Embryonic facial prominence (tissue), 1 donor: Measurements from ENCODE around the gene CADM4.
"Not testable (repeated sequence)": the region's sequence is repeated elsewhere in the genome, so short reads cannot be mapped to it uniquely, and the experiment has no call there.

Experiments
- DNase-seq: peaks from one replicate; pipeline ENCODE4 v3.0.0-alpha.2; 2016; ENCODE audit errors: extremely low spot score

The CADM4 gene

GRCh38 chr19:43639519-43640423, at the start of gene CADM4:
CADM4 (minus strand) TSS chr19:43639850; CDS start chr19:43639790, 60 bp downstream.
- DNase-seq, result no peak

GRCh38 chr19:43688059-43688701, 48.5 kb upstream of the CADM4 start:
- DNase-seq, result no peak

GRCh38 chr19:43687660-43687997, 48.0 kb upstream of the CADM4 start:
- DNase-seq, result no peak

- no peak for DNase-seq
Observed at GRCh38 chr19:43684326-43684725, 44.7 kb upstream of the CADM4 start.

- DNase-seq, result no peak
Observed at GRCh38 chr19:43683905-43684304, 44.3 kb upstream of the CADM4 start.

GRCh38 chr19:43682824-43683661, 43.4 kb upstream of the CADM4 start:
- no peak for DNase-seq

GRCh38 chr19:43682269-43682668, 42.6 kb upstream of the CADM4 start:
- DNase-seq, result not testable (repeated sequence)

- no peak for DNase-seq
Observed at GRCh38 chr19:43681821-43682220, 42.2 kb upstream of the CADM4 start.

GRCh38 chr19:43678512-43679261, 39.0 kb upstream of the CADM4 start:
- DNase-seq, result no peak

- DNase-seq, result no peak
Observed at GRCh38 chr19:43675906-43676305, 36.3 kb upstream of the CADM4 start.

GRCh38 chr19:43675269-43675879, 35.7 kb upstream of the CADM4 start:
- no peak for DNase-seq

GRCh38 chr19:43674596-43674995, 34.9 kb upstream of the CADM4 start:
- no peak for DNase-seq

GRCh38 chr19:43674183-43674582, 34.5 kb upstream of the CADM4 start:
- no peak for DNase-seq

GRCh38 chr19:43673637-43674036, 34.0 kb upstream of the CADM4 start:
- DNase-seq, result no peak

- no peak for DNase-seq
Observed at GRCh38 chr19:43672061-43672679, 32.5 kb upstream of the CADM4 start.

GRCh38 chr19:43668406-43669109, 28.9 kb upstream of the CADM4 start:
- peak; percentile 93 for DNase-seq

GRCh38 chr19:43667876-43668405, 28.3 kb upstream of the CADM4 start:
- peak; percentile 16 for DNase-seq

- no peak for DNase-seq
Observed at GRCh38 chr19:43667126-43667875, 27.7 kb upstream of the CADM4 start.

- no peak for DNase-seq
Observed at GRCh38 chr19:43664018-43664417, 24.4 kb upstream of the CADM4 start.
